HFFc6 (cell line): Measurements from ENCODE around the gene PRKCE. TPM values are rescaled to one million over a fixed set of nuclear protein-coding genes. Genes with fewer than 3 reads are reported as not detected.
A peak's percentile ranks its signal among the peaks of the same experiment; 100 is the strongest.
"Not testable (repeated sequence)": the region's sequence is repeated elsewhere in the genome, so short reads cannot be mapped to it uniquely, and the experiment has no call there.

Experiments
- DNase-seq: peaks from one replicate; pipeline ENCODE4 v3.0.0-alpha.2; 2018
- H3K27ac Mint-ChIP-seq: 2 replicates; pipeline ENCODE4 v1.8.0; 2020; ENCODE audit warnings: mild to moderate bottlenecking, mixed read lengths
- H3K27me3 Mint-ChIP-seq: 2 replicates; pipeline ENCODE4 v1.8.0; 2021; ENCODE audit warnings: mild to moderate bottlenecking, moderate library complexity, mixed read lengths; ENCODE audit not compliant: insufficient read depth
- H3K36me3 Mint-ChIP-seq: 2 replicates; pipeline ENCODE4 v1.8.0; 2021; ENCODE audit warnings: low read depth, mixed read lengths
- H3K4me1 Mint-ChIP-seq: 2 replicates; pipeline ENCODE4 v1.8.0; 2020; ENCODE audit warnings: low read depth, mixed read lengths
- H3K4me3 Mint-ChIP-seq: 2 replicates; pipeline ENCODE4 v1.8.0; 2020; ENCODE audit warnings: mild to moderate bottlenecking, moderate library complexity, mixed read lengths
- H3K9me3 Mint-ChIP-seq: 2 replicates; pipeline ENCODE4 v1.8.0; 2020; ENCODE audit warnings: mild to moderate bottlenecking, mixed read lengths
- total RNA-seq, 6 experiments: library from RNA; stranded (reverse); fragmentation: NEBNext Ultra II Directional; extraction: Animal tissue kit (Norgen Biotek cat#: 25700); gene quantifications; 2 replicates in 1 of 6; 3 replicates in 5 of 6; pipeline ENCODE4 v1.2.3, GENCODE V29; 2021
- TF ChIP-seq, protein P1 (sequence below): fragments of 200-600 bp; sonication (generic); IDR thresholded peaks from 2 replicates; pipeline ENCODE4 v1.5.0; 2021; ENCODE audit warnings: antibody characterized with exemption, mild to moderate bottlenecking

PRKCE gene
- total RNA-seq, 6 experiments from 2014 or later, result 10.8 to 13.7 (median 12.0) TPM

DNA sequence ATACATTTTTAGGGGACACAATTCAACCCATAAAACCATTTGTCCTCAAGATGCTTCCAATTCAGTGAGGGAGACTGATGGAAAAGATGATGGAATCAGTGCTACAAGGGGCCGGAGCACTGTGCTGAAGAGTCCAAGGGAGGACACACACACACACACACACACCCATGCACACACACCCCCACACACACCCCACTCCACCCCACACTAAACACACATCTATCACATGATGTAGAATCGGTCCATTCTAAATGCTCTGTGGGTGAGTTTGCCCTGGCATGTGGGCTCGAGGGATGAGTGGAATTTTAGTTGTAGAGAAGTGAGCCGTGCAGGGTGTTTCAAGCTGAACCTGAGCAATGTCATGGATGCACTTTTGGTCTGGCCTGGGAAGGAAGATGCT, 41.1 kb downstream of the PRKCE start:
- no peaks in the 10 kb centered on the region for H3K9me3 Mint-ChIP-seq
- H3K27me3 Mint-ChIP-seq, result no peaks in the 10 kb centered on the region
- H3K4me3 Mint-ChIP-seq, result no peak overlapping the region
- H3K36me3 Mint-ChIP-seq, result no peaks in the 10 kb centered on the region
- no peak for DNase-seq
- TF ChIP-seq, protein P1, sequence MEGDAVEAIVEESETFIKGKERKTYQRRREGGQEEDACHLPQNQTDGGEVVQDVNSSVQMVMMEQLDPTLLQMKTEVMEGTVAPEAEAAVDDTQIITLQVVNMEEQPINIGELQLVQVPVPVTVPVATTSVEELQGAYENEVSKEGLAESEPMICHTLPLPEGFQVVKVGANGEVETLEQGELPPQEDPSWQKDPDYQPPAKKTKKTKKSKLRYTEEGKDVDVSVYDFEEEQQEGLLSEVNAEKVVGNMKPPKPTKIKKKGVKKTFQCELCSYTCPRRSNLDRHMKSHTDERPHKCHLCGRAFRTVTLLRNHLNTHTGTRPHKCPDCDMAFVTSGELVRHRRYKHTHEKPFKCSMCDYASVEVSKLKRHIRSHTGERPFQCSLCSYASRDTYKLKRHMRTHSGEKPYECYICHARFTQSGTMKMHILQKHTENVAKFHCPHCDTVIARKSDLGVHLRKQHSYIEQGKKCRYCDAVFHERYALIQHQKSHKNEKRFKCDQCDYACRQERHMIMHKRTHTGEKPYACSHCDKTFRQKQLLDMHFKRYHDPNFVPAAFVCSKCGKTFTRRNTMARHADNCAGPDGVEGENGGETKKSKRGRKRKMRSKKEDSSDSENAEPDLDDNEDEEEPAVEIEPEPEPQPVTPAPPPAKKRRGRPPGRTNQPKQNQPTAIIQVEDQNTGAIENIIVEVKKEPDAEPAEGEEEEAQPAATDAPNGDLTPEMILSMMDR, result no peak
- H3K27ac Mint-ChIP-seq, result no peak overlapping the region
- peaks cover 22% of the 10 kb centered on the region for H3K4me1 Mint-ChIP-seq

DNA sequence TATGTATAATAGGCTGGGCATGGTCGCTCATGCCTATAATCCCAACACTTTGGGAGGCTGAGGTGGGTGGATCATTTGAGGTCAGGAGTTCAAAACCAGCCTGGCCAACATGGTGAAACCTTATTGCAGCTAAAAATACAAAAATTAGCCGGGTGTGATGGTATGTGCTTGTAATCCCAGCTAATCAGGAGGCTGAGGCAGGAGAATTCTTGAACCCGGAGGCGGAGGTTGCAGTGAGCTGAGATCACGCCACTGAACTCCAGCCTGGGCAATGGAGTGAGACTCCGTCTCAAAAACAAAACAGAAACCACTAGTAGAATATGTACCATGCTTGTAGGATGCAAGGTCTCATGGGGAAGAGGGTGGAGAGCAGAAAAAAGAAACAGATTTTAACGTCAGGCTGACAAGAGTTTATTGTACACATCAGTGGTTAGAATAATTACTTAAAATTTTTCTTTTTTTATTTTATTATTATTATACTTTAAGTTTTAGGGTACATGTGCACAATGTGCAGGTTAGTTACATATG, 44.1 kb downstream of the PRKCE start:
- H3K9me3 Mint-ChIP-seq, DNase-seq, H3K36me3 Mint-ChIP-seq, H3K4me3 Mint-ChIP-seq, H3K27ac Mint-ChIP-seq, H3K27me3 Mint-ChIP-seq: not testable (repeated sequence)
- peaks cover 33% of the 10 kb centered on the region for H3K4me1 Mint-ChIP-seq

DNA sequence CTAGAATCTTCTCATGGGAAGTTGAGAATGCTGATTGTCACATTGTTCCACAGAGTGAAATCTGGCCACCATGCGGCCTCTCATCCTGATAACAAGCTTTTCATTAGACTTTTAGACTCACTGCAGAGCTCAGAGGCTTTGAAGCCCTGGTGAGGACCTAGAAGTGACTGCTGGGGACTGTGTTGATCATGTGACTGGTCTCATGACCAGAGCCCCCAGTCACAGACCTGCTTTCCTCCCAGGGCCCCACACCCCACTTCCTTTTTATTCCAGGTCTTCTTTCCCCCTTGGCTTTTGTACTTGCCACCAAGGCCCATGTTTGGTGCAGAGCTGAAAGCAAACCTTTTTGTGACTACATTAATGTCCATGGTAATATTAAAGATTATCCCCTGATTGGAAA, 45.2 kb downstream of the PRKCE start:
- TF ChIP-seq, protein P1, result no peak
- no peak overlapping the region for H3K4me3 Mint-ChIP-seq
- no peaks in the 10 kb centered on the region for H3K9me3 Mint-ChIP-seq
- H3K27me3 Mint-ChIP-seq, result peaks cover 2% of the 10 kb centered on the region; the same call in 1 of the 2 replicates
- H3K27ac Mint-ChIP-seq, result no peak overlapping the region
- H3K36me3 Mint-ChIP-seq, result no peaks in the 10 kb centered on the region
- no peak for DNase-seq
- H3K4me1 Mint-ChIP-seq, result peaks cover 33% of the 10 kb centered on the region

DNA sequence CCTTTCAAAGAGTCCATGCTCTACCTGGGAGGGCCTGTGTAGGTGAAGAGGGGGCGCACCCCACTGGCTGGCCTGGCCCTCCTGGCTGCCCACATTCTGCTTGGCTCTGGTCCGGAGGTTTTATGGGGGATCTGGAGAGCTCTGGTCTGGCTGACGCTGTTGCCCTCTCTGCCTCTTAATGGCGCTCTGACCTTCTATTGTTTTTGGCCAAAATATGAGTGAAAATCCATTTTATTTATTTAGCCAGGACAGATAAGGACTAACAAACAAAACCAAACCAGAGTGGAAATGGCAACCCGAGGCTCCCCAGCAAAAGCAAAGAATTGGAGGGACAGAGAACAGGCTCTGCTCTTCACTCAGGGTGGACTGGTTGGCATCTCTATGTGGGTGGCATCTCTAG, 45.7 kb downstream of the PRKCE start:
- TF ChIP-seq, protein P1, result no peak
- Mint-ChIP-seq H3K27ac (peak overlapping the region; percentile 91; the same call in 1 of the 2 replicates), H3K36me3 (no peaks in the 10 kb centered on the region), H3K27me3 (peaks cover 2% of the 10 kb centered on the region; the same call in 1 of the 2 replicates), H3K4me3 (no peak overlapping the region), H3K4me1 (peaks cover 33% of the 10 kb centered on the region), H3K9me3 (no peaks in the 10 kb centered on the region)
- DNase-seq, result no peak

DNA sequence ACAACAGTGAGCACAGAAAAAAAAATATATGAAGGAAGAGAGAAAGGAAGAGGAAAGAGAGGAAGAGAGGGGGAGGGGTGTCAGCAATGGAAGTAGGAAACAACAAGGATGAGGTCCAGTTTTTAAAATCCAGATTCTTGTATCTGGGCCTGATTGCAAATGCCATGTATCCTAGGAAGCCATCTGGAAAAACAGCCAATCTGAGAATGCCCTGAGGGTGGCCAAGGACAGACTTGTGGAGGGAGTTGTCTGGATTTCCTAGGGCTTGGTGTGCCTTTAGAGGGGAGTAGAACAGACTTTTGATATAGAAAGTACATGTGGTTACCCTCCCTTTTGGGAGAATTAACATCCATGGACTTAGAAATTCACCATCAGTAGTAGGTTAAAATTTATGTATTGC, 47.1 kb downstream of the PRKCE start:
- peaks cover 2% of the 10 kb centered on the region; the same call in 1 of the 2 replicates for H3K27me3 Mint-ChIP-seq
- TF ChIP-seq, protein P1, result no peak
- no peaks in the 10 kb centered on the region for H3K36me3 Mint-ChIP-seq
- H3K4me1 Mint-ChIP-seq, result peaks cover 36% of the 10 kb centered on the region
- DNase-seq, result peak; percentile 4
- H3K9me3 Mint-ChIP-seq, result no peaks in the 10 kb centered on the region
- H3K4me3 Mint-ChIP-seq, result peak overlapping the region; percentile 66; the same call in 1 of the 2 replicates
- H3K27ac Mint-ChIP-seq, result peak overlapping the region; percentile 91

DNA sequence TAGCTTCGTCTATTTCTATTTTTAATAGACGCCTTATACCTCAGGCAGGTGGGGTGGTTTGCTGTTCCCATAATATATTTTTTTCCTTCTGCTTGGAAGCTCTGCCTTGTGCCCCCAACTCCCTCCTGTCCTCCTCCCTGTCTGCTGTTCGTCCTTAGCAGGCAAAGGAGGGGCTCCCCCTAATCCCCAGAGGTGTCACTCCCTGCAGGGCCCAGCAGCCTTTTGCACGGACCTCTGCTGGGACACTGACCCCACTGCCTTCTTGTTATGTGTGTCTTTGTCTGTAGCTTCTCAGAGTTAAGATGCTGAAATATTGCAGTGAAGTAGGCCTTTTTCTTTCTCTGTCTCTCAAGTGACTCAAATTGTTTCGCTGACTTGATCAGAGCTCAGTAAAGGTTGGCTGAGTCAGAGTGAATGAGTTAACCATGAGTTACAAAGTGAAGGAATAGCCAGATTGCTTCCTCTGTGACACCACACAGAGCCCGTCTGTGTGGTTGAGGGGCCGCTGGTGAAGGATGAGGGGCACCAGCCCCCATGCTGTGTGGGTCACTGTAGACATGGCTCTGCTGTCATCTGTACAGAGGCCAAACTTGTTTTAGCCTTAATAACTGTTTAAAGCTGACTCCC, 47.7 kb downstream of the PRKCE start:
- TF ChIP-seq, protein P1, result no peak
- Mint-ChIP-seq H3K9me3 (no peaks in the 10 kb centered on the region), H3K36me3 (no peaks in the 10 kb centered on the region), H3K4me3 (peak overlapping the region; percentile 66), H3K27ac (peak overlapping the region; percentile 91), H3K27me3 (peaks cover 2% of the 10 kb centered on the region; the same call in 1 of the 2 replicates), H3K4me1 (peaks cover 41% of the 10 kb centered on the region)
- DNase-seq, result peak; percentile 76
